Right lobe of liver (tissue), 4 donors: ENCODE results near the gene CALHM2.

Experiments
- POLR2A ChIP-seq: fragments of 450-650 bp; IDR thresholded peaks from one replicate; pipeline ENCODE4 v1.6.1; 2017; ENCODE audit warnings: antibody characterized with exemption, mild to moderate bottlenecking
- TF ChIP-seq, protein P1 (sequence below), 4 donors: fragments of 200-600 bp in 3 of 4; fragments of 450-650 bp in 1 of 4; IDR thresholded peaks; one replicate each; pipeline versions ENCODE4 v1.5.1 to v1.8.0; 2016 to 2022; ENCODE audit warnings: antibody characterized with exemption in 4 of 4, mild to moderate bottlenecking in 2 of 4
- donor health status: DM: no; HTN: no; CAD: no.
- donor health status: DM: no; HTN: no; CAD: no.
- donor health status: DM: no; HTN: yes; CAD: no.

DNA sequence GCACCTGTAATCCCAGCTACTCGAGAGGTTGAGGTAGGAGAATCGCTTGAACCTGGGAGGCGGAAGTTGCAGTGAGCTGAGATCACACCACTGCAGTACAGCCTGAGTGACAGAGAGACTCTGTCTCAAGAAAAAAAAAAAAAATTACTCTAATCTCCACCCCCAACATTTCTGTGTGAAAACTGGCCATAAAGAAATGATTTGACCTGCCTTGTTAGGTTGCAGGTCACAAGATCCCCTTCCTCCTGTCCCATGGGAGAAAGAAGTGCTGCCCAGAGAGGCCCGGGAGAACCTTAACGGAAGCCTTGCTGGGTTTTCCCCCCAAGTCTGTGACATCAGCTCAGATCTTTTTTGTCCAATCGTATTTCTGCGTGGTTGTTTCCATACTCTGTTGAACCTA, 15.2 kb upstream of the CALHM2 start:
- no peak for TF ChIP-seq POLR2A
- TF ChIP-seq, protein P1, sequence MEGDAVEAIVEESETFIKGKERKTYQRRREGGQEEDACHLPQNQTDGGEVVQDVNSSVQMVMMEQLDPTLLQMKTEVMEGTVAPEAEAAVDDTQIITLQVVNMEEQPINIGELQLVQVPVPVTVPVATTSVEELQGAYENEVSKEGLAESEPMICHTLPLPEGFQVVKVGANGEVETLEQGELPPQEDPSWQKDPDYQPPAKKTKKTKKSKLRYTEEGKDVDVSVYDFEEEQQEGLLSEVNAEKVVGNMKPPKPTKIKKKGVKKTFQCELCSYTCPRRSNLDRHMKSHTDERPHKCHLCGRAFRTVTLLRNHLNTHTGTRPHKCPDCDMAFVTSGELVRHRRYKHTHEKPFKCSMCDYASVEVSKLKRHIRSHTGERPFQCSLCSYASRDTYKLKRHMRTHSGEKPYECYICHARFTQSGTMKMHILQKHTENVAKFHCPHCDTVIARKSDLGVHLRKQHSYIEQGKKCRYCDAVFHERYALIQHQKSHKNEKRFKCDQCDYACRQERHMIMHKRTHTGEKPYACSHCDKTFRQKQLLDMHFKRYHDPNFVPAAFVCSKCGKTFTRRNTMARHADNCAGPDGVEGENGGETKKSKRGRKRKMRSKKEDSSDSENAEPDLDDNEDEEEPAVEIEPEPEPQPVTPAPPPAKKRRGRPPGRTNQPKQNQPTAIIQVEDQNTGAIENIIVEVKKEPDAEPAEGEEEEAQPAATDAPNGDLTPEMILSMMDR (IDR thresholded peaks at IDR 0.05), result no peak
